Loucy (cell line): Measurements from ENCODE around the gene ST7L.

Experiments used
- EZH2phosphoT487 ChIP-seq: fragments of 200-600 bp; IDR thresholded peaks from 2 replicates; pipeline ENCODE4 v1.6.1; 2018; ENCODE audit warnings: antibody characterized with exemption, mild to moderate bottlenecking, moderate library complexity, borderline replicate concordance
- TF ChIP-seq, protein P1 (sequence below): fragments of 200-600 bp; sonication (generic); conservative IDR thresholded peaks from 2 replicates; pipeline ENCODE4 v1.5.1; 2014; ENCODE audit warnings: mild to moderate bottlenecking, antibody characterized with exemption, low read length

DNA sequence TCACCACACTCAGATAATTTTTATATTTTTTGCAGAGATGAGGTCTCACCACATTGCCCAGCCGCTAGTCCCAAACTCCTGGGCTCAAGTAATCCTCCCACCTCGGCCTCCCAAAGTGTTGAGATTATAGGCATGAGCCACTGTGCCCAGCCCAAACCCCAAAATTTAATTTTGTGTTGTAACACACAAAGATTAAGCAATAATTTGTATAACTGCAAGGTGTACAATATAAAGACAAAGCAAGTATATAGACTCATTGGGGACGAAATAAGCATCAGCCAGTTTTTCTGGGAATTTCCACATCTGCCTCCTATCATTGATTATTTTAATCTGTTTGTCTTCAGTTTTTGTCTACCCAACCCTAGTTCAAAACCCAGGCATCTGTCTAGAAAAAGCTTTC lies 42.7 kb downstream of the ST7L start:
- TF ChIP-seq, protein P1, sequence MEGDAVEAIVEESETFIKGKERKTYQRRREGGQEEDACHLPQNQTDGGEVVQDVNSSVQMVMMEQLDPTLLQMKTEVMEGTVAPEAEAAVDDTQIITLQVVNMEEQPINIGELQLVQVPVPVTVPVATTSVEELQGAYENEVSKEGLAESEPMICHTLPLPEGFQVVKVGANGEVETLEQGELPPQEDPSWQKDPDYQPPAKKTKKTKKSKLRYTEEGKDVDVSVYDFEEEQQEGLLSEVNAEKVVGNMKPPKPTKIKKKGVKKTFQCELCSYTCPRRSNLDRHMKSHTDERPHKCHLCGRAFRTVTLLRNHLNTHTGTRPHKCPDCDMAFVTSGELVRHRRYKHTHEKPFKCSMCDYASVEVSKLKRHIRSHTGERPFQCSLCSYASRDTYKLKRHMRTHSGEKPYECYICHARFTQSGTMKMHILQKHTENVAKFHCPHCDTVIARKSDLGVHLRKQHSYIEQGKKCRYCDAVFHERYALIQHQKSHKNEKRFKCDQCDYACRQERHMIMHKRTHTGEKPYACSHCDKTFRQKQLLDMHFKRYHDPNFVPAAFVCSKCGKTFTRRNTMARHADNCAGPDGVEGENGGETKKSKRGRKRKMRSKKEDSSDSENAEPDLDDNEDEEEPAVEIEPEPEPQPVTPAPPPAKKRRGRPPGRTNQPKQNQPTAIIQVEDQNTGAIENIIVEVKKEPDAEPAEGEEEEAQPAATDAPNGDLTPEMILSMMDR = no peak
- no peak for TF ChIP-seq EZH2phosphoT487
